HG02798 (cell line): ENCODE results near the gene TPST1.
"Not testable (repeated sequence)": the region's sequence is repeated elsewhere in the genome, so short reads cannot be mapped to it uniquely, and the experiment has no call there.

Experiments used
- ATAC-seq: cut with Tn5 transposase; IDR thresholded peaks from one replicate; pipeline ENCODE4 v1.9.1; 2021; ENCODE audit warnings: mild to moderate bottlenecking; ENCODE audit not compliant: unreplicated experiment, poor library complexity

The TPST1 gene

GRCh38 chr7:66324985-66325384 is 119.9 kb downstream of the TPST1 start:
- not testable (repeated sequence) for ATAC-seq

GRCh38 chr7:66326501-66327215 is 121.5 kb downstream of the TPST1 start:
- no peak for ATAC-seq

GRCh38 chr7:66330961-66331360 is 125.8 kb downstream of the TPST1 start:
- no peak for ATAC-seq

GRCh38 chr7:66331883-66332282 is 126.7 kb downstream of the TPST1 start:
- no peak for ATAC-seq

GRCh38 chr7:66333443-66333842 is 128.3 kb downstream of the TPST1 start:
- no peak for ATAC-seq

- no peak for ATAC-seq
Measured at GRCh38 chr7:66335318-66335717, 130.2 kb downstream of the TPST1 start.

GRCh38 chr7:66336760-66337159 is 131.6 kb downstream of the TPST1 start:
- ATAC-seq = no peak

GRCh38 chr7:66339141-66339540 is 134.0 kb downstream of the TPST1 start:
- no peak for ATAC-seq

- no peak for ATAC-seq
Measured at GRCh38 chr7:66344166-66344565, 139.0 kb downstream of the TPST1 start.

- no peak for ATAC-seq
Measured at GRCh38 chr7:66348531-66348930, 143.4 kb downstream of the TPST1 start.

- ATAC-seq = no peak
Measured at GRCh38 chr7:66348959-66349358, 143.8 kb downstream of the TPST1 start.

GRCh38 chr7:66352071-66352470 is 146.9 kb downstream of the TPST1 start:
- no peak for ATAC-seq

- ATAC-seq = no peak
Measured at GRCh38 chr7:66353547-66353946, 148.4 kb downstream of the TPST1 start.

GRCh38 chr7:66355756-66356155 is 150.6 kb downstream of the TPST1 start:
- ATAC-seq = no peak

GRCh38 chr7:66356277-66356721 is 151.2 kb downstream of the TPST1 start:
- no peak for ATAC-seq

GRCh38 chr7:66357087-66357486 is 152.0 kb downstream of the TPST1 start:
- no peak for ATAC-seq

GRCh38 chr7:66359656-66360211 is 154.6 kb downstream of the TPST1 start:
- no peak for ATAC-seq

- no peak for ATAC-seq
Measured at GRCh38 chr7:66362136-66362535, 157.0 kb downstream of the TPST1 start.

GRCh38 chr7:66363635-66364034 is 158.5 kb downstream of the TPST1 start:
- no peak for ATAC-seq

GRCh38 chr7:66365031-66365430 is 159.9 kb downstream of the TPST1 start:
- ATAC-seq = not testable (repeated sequence)

- no peak for ATAC-seq
Measured at GRCh38 chr7:66371096-66371824, 166.1 kb downstream of the TPST1 start.
